HEK293 (cell line): ENCODE results near the gene GPR153.

Experiments used
- CTCF ChIA-PET: fragments of 350-600 bp; formaldehyde crosslinking; extraction: SDS; loops from one replicate; lab custom pipeline; 2021; ENCODE audit warnings: antibody characterized with exemption; lab: Yijun Ruan, JAX
- POLR2A ChIA-PET: fragments of 300-600 bp; formaldehyde crosslinking; extraction: SDS; loops from one replicate; lab custom pipeline; 2020; ENCODE audit warnings: antibody characterized with exemption, inconsistent platforms; lab: Yijun Ruan, JAX
- H3K27ac ChIP-seq: fragments of 200-500 bp; sonication (Bioruptor generic); 2 replicates; pipeline ENCODE4 v1.5.1; 2014; ENCODE audit warnings: low read depth, low read length, control low read depth, inconsistent platforms; ENCODE audit errors: extremely low read depth
- H3K36me3 ChIP-seq, 2 experiments: fragments of 200-500 bp in 1 of 2; sonication (Bioruptor generic) in 1 of 2; 1 replicate in 1 of 2; 2 replicates in 1 of 2; pipeline ENCODE4 v1.5.1; 2014 to 2017; ENCODE audit warnings: inconsistent platforms in 2 of 2, low read length in 2 of 2; ENCODE audit not compliant: control insufficient read depth in 2 of 2, insufficient read depth in 1 of 2
- H3K4me1 ChIP-seq: fragments of 200-500 bp; sonication (Bioruptor generic); 2 replicates; pipeline ENCODE4 v1.5.1; 2014; ENCODE audit warnings: mild to moderate bottlenecking, low read length, inconsistent platforms; ENCODE audit not compliant: control insufficient read depth, insufficient read depth
- H3K4me3 ChIP-seq: 2 replicates; pipeline ENCODE4 v1.5.1; 2011; ENCODE audit warnings: low read depth, mild to moderate bottlenecking, control low read depth, low read length, moderate library complexity
- H3K9me3 ChIP-seq: fragments of 200-500 bp; sonication (Bioruptor generic); 2 replicates; pipeline ENCODE4 v1.5.1; 2014; ENCODE audit warnings: low read depth, low read length, inconsistent platforms; ENCODE audit not compliant: control insufficient read depth, insufficient read depth
- CTCF ChIP-seq: fragments of 450-650 bp; formaldehyde crosslinking; IDR thresholded peaks from 2 replicates; pipeline ENCODE4 v1.5.1; 2016; ENCODE audit warnings: missing biosample characterization, missing genetic modification characterization
- PRDM1 ChIP-seq: fragments of 450-650 bp; formaldehyde crosslinking; IDR thresholded peaks from 2 replicates; pipeline ENCODE4; 2016; ENCODE audit warnings: missing biosample characterization, missing genetic modification characterization
- PRDM6 ChIP-seq: fragments of 450-650 bp; formaldehyde crosslinking; IDR thresholded peaks from 2 replicates; pipeline ENCODE4 v1.5.1; 2017; ENCODE audit warnings: missing biosample characterization, missing genetic modification characterization
- REPIN1 ChIP-seq: fragments of 450-650 bp; formaldehyde crosslinking; IDR thresholded peaks from 2 replicates; pipeline ENCODE4 v1.5.1; 2017; ENCODE audit warnings: missing biosample characterization, missing genetic modification characterization, low read depth
- SP7 ChIP-seq: fragments of 450-650 bp; formaldehyde crosslinking; IDR thresholded peaks from 2 replicates; pipeline ENCODE4 v1.5.1; 2016; ENCODE audit warnings: missing biosample characterization, missing genetic modification characterization
- ZBTB6 ChIP-seq: fragments of 450-650 bp; formaldehyde crosslinking; IDR thresholded peaks from 2 replicates; pipeline ENCODE4 v1.5.1; 2017; ENCODE audit warnings: missing biosample characterization, missing genetic modification characterization
- ZFP3 ChIP-seq: fragments of 450-650 bp; formaldehyde crosslinking; IDR thresholded peaks from 2 replicates; pipeline ENCODE4 v1.5.1; 2016; ENCODE audit warnings: low read depth, missing biosample characterization, missing genetic modification characterization
- ZNF121 ChIP-seq: fragments of 450-650 bp; formaldehyde crosslinking; IDR thresholded peaks from 2 replicates; pipeline ENCODE4 v1.5.1; 2016; ENCODE audit warnings: missing biosample characterization, missing genetic modification characterization
- ZNF138 ChIP-seq: fragments of 450-650 bp; formaldehyde crosslinking; IDR thresholded peaks from 2 replicates; pipeline ENCODE4 v1.5.1; 2016; ENCODE audit warnings: missing biosample characterization, missing genetic modification characterization, borderline replicate concordance
- ZNF19 ChIP-seq: fragments of 450-650 bp; formaldehyde crosslinking; IDR thresholded peaks from 2 replicates; pipeline ENCODE4; 2016; ENCODE audit warnings: missing biosample characterization, missing genetic modification characterization, low read depth
- ZNF280D ChIP-seq: fragments of 450-650 bp; formaldehyde crosslinking; IDR thresholded peaks from 2 replicates; pipeline ENCODE4 v1.5.1; 2016; ENCODE audit warnings: missing biosample characterization, missing genetic modification characterization
- ZNF362 ChIP-seq: fragments of 450-650 bp; formaldehyde crosslinking; IDR thresholded peaks from 2 replicates; pipeline ENCODE4 v1.5.1; 2016; ENCODE audit warnings: missing biosample characterization, missing genetic modification characterization
- ZNF530 ChIP-seq: fragments of 450-650 bp; formaldehyde crosslinking; IDR thresholded peaks from 2 replicates; pipeline ENCODE4 v1.5.1; 2016; ENCODE audit warnings: low read depth, missing biosample characterization, missing genetic modification characterization
- ZNF624 ChIP-seq: fragments of 450-650 bp; formaldehyde crosslinking; IDR thresholded peaks from 2 replicates; pipeline ENCODE4 v1.5.1; 2017; ENCODE audit warnings: missing biosample characterization, missing genetic modification characterization
- ZNF626 ChIP-seq: fragments of 450-650 bp; sonication (Bioruptor Pico); formaldehyde crosslinking; IDR thresholded peaks from 2 replicates; pipeline ENCODE4 v1.5.1; 2018; ENCODE audit warnings: missing biosample characterization, missing genetic modification characterization, inconsistent platforms
- ZNF664 ChIP-seq: fragments of 450-650 bp; formaldehyde crosslinking; IDR thresholded peaks from 2 replicates; pipeline ENCODE4 v1.5.1; 2016; ENCODE audit warnings: missing biosample characterization, missing genetic modification characterization
- ZNF692 ChIP-seq: fragments of 450-650 bp; formaldehyde crosslinking; IDR thresholded peaks from 2 replicates; pipeline ENCODE4 v1.5.1; 2016; ENCODE audit warnings: missing biosample characterization, missing genetic modification characterization
- ZNF791 ChIP-seq: fragments of 450-650 bp; formaldehyde crosslinking; IDR thresholded peaks from 2 replicates; pipeline ENCODE4 v1.5.1; 2016; ENCODE audit warnings: missing biosample characterization, missing genetic modification characterization

GPR153 gene

GRCh38 chr1:6254691-6255090 lies 6.2 kb downstream of the GPR153 start:
- ChIA-PET CTCF (interaction anchor here (2.7 kb wide), 1 partner anchor 7 kb away, joined by 23 read pairs; no protein-coding TSS in a partner anchor), POLR2A (interaction anchor here (0.6 kb wide), 1 partner anchor 23 kb away, joined by 5 read pairs; no protein-coding TSS in a partner anchor)
- Histone ChIP-seq H3K4me3 (no peak overlapping the region), H3K9me3 (no peaks in the 10 kb centered on the region), H3K27ac (no peak overlapping the region), H3K36me3 (peaks cover 0 to 13% of the 10 kb centered on the region in 2 experiments; a peak in 1 of 3 replicates), H3K4me1 (no peaks in the 10 kb centered on the region)
- TF ChIP-seq ZBTB6 (tag by site-specific recombination) (peak; percentile 34; the same call in 1 of the 2 replicates), CTCF (tag by site-specific recombination) (no peak), ZNF626 (no peak), PRDM6 (tag by site-specific recombination) (no peak), REPIN1 (no peak), ZNF121 (tag by site-specific recombination) (no peak), ZNF624 (no peak)

- ChIA-PET CTCF (interaction anchor here (0.7 to 9.2 kb wide), 2 partner anchors 87 to 201 kb away, joined by 5 to 181 read pairs; no protein-coding TSS in a partner anchor), POLR2A (no interaction called here)
- Histone ChIP-seq H3K27ac (no peak overlapping the region), H3K4me3 (no peak overlapping the region), H3K36me3 (peaks cover 0 to 13% of the 10 kb centered on the region in 2 experiments; a peak in 1 of 3 replicates), H3K4me1 (no peaks in the 10 kb centered on the region), H3K9me3 (no peaks in the 10 kb centered on the region)
- TF ChIP-seq ZFP3 (no peak), ZNF692 (no peak), ZNF664 (tag by site-specific recombination) (no peak), ZNF19 (no peak), SP7 (tag by site-specific recombination) (no peak), ZNF280D (tag by site-specific recombination) (no peak), PRDM1 (tag by site-specific recombination) (no peak), ZNF362 (no peak), ZNF791 (tag by site-specific recombination) (no peak), ZNF138 (tag by site-specific recombination) (no peak), CTCF (tag by site-specific recombination) (no peak), ZNF530 (tag by site-specific recombination) (no peak)
These were observed 7.5 kb downstream of the GPR153 start for GRCh38 chr1:6253380-6253779.
